OCI-LY1 (cell line): Measurements from ENCODE around the gene RNF186.
A peak's percentile ranks its signal among the peaks of the same experiment; 100 is the strongest.
"Not testable (repeated sequence)": the region's sequence is repeated elsewhere in the genome, so short reads cannot be mapped to it uniquely, and the experiment has no call there.

Experiments
- H2AFZ ChIP-seq: fragments of 200-600 bp; sonication (generic), shearing (Covaris generic); 2 replicates; pipeline ENCODE4 v1.6.0; 2014; ENCODE audit warnings: antibody characterized with exemption, mild to moderate bottlenecking, low read length
- H3F3A ChIP-seq: fragments of 200-600 bp; sonication (generic), shearing (Covaris generic); 2 replicates; pipeline ENCODE4 v1.6.0; 2014; ENCODE audit warnings: mild to moderate bottlenecking, antibody characterized with exemption, low read length, moderate library complexity; ENCODE audit not compliant: insufficient read depth
- H3K27ac ChIP-seq: fragments of 200-600 bp; sonication (generic); 2 replicates; pipeline ENCODE4 v1.5.1; 2014; ENCODE audit warnings: low read length, mixed run types, mild to moderate bottlenecking, low read depth; ENCODE audit not compliant: poor library complexity, severe bottlenecking
- H3K27me3 ChIP-seq: fragments of 200-600 bp; sonication (generic); 2 replicates; pipeline ENCODE4 v1.6.0; 2014; ENCODE audit warnings: antibody characterized with exemption, mild to moderate bottlenecking, low read length, moderate library complexity; ENCODE audit not compliant: insufficient read depth
- H3K36me3 ChIP-seq: fragments of 200-600 bp; sonication (generic); 2 replicates; pipeline ENCODE4 v1.6.1; 2014; ENCODE audit warnings: mild to moderate bottlenecking, antibody characterized with exemption, low read length, moderate library complexity, mixed read lengths; ENCODE audit not compliant: insufficient read depth
- H3K4me1 ChIP-seq: fragments of 200-600 bp; sonication (generic); 2 replicates; pipeline ENCODE4 v1.5.1; 2014; ENCODE audit warnings: mild to moderate bottlenecking, low read length, moderate library complexity; ENCODE audit not compliant: insufficient read depth, severe bottlenecking
- H3K4me2 ChIP-seq: fragments of 200-600 bp; sonication (generic), shearing (Covaris generic); 2 replicates; pipeline ENCODE4 v1.6.1; 2014; ENCODE audit warnings: low read length
- H3K4me3 ChIP-seq: fragments of 200-600 bp; sonication (generic); 2 replicates; pipeline ENCODE4 v1.5.1; 2014; ENCODE audit warnings: low read length, low read depth, mild to moderate bottlenecking, mixed read lengths; ENCODE audit not compliant: poor library complexity, severe bottlenecking
- H3K79me2 ChIP-seq: fragments of 200-600 bp; shearing (Covaris generic); 2 replicates; pipeline ENCODE4 v1.6.1; 2016; ENCODE audit warnings: mixed run types, low read length, mixed read lengths; ENCODE audit not compliant: insufficient read depth
- H3K9ac ChIP-seq: fragments of 200-600 bp; sonication (generic), shearing (Covaris generic); 2 replicates; pipeline ENCODE4 v1.6.1; 2014; ENCODE audit warnings: mild to moderate bottlenecking, low read length, mixed read lengths
- H3K9me2 ChIP-seq: fragments of 200-600 bp; sonication (generic), shearing (Covaris generic); 2 replicates; pipeline ENCODE4 v1.6.1; 2014; ENCODE audit warnings: low read depth, mild to moderate bottlenecking, low read length, mixed read lengths
- H3K9me3 ChIP-seq: fragments of 200-600 bp; shearing (Covaris generic); 2 replicates; pipeline ENCODE4 v1.6.1; 2014; ENCODE audit warnings: low read length, mixed read lengths
- H4K20me1 ChIP-seq: fragments of 200-600 bp; sonication (generic), shearing (Covaris generic); 2 replicates; pipeline ENCODE4 v1.6.0; 2016; ENCODE audit warnings: mild to moderate bottlenecking, low read length; ENCODE audit not compliant: insufficient read depth
- CTCF ChIP-seq: fragments of 200-600 bp; sonication (generic), shearing (Covaris generic); IDR thresholded peaks from 2 replicates; pipeline ENCODE4 v1.5.1; 2017; ENCODE audit warnings: mild to moderate bottlenecking, antibody characterized with exemption, low read length, moderate library complexity, mixed read lengths
- EZH2 ChIP-seq: fragments of 200-600 bp; sonication (generic), shearing (Covaris generic); IDR thresholded peaks from 2 replicates; pipeline ENCODE4 v1.8.0; 2017; ENCODE audit warnings: borderline replicate concordance, mixed run types, mild to moderate bottlenecking, antibody characterized with exemption, low read length, moderate library complexity, mixed read lengths

Gene RNF186

GRCh38 chr1:19818324-19818723, 3.2 kb upstream of the RNF186 start:
- H3K4me2 ChIP-seq, result no peak overlapping the region
- H3K79me2 ChIP-seq, result no peaks in the 10 kb centered on the region
- no peaks in the 10 kb centered on the region for H3K36me3 ChIP-seq
- no peak overlapping the region for H2AFZ ChIP-seq
- H3K9ac ChIP-seq, result no peak overlapping the region
- H3K4me1 ChIP-seq, result peaks cover 44% of the 10 kb centered on the region
- H3K9me3 ChIP-seq, result no peaks in the 10 kb centered on the region
- no peaks in the 10 kb centered on the region for H3F3A ChIP-seq
- no peak overlapping the region for H3K27ac ChIP-seq
- TF ChIP-seq CTCF, result no peak
- TF ChIP-seq EZH2, result no peak
- H3K4me3 ChIP-seq, result no peak overlapping the region
- no peaks in the 10 kb centered on the region; the same call in 1 of the 2 replicates for H3K27me3 ChIP-seq
- no peaks in the 10 kb centered on the region for H4K20me1 ChIP-seq
- H3K9me2 ChIP-seq, result no peaks in the 10 kb centered on the region

- no peak overlapping the region for H3K4me3 ChIP-seq
Observed at GRCh38 chr1:19817160-19817559, 2.1 kb upstream of the RNF186 start.

GRCh38 chr1:19816737-19817086, 1.6 kb upstream of the RNF186 start:
- H3K79me2 ChIP-seq, H3K4me2 ChIP-seq, H3K4me3 ChIP-seq, H3K27me3 ChIP-seq, H2AFZ ChIP-seq, H4K20me1 ChIP-seq, H3K36me3 ChIP-seq, H3F3A ChIP-seq, H3K9me3 ChIP-seq, H3K9ac ChIP-seq, H3K9me2 ChIP-seq: not testable (repeated sequence)
- Histone ChIP-seq H3K27ac (peak overlapping the region; percentile 8), H3K4me1 (peaks cover 38% of the 10 kb centered on the region)

More at GRCh38 chr1:19817160-19817559, 2.1 kb upstream of the RNF186 start:
- Histone ChIP-seq H3K9me2 (no peaks in the 10 kb centered on the region), H3K27me3 (no peaks in the 10 kb centered on the region; the same call in 1 of the 2 replicates), H2AFZ (no peak overlapping the region), H3K36me3 (no peaks in the 10 kb centered on the region), H4K20me1 (no peaks in the 10 kb centered on the region), H3K79me2 (no peaks in the 10 kb centered on the region), H3K4me2 (no peak overlapping the region), H3F3A (no peaks in the 10 kb centered on the region), H3K9me3 (no peaks in the 10 kb centered on the region), H3K4me1 (peaks cover 42% of the 10 kb centered on the region), H3K27ac (peak overlapping the region; percentile 44), H3K9ac (no peak overlapping the region)
- TF ChIP-seq CTCF (no peak), EZH2 (no peak)
